AML-193 (cell line): ENCODE data around the gene RCL1.
A peak's percentile ranks its signal among the peaks of the same experiment; 100 is the strongest.
"Not testable (repeated sequence)": the region's sequence is repeated elsewhere in the genome, so short reads cannot be mapped to it uniquely, and the experiment has no call there.

Experiments used
- DNase-seq, 2 experiments: peaks; one replicate each; lab custom pipeline; 2025; lab: John Stamatoyannopoulos, UW

RCL1 gene

GRCh38 chr9:4783191-4783590, 9.6 kb upstream of the RCL1 start:
- DNase-seq, result not testable (repeated sequence)

GRCh38 chr9:4784403-4784802, 8.3 kb upstream of the RCL1 start:
- no peak for DNase-seq

- DNase-seq, result no peak
Measured at GRCh38 chr9:4786599-4786998, 6.1 kb upstream of the RCL1 start.

GRCh38 chr9:4787876-4788275, 4.9 kb upstream of the RCL1 start:
- no peak for DNase-seq

GRCh38 chr9:4788703-4789102, 4.0 kb upstream of the RCL1 start:
- no peak for DNase-seq

GRCh38 chr9:4792054-4792571, 631 bp upstream of the RCL1 start:
- DNase-seq, result no peak

- DNase-seq, result no peak
Measured at GRCh38 chr9:4793459-4794395, 983 bp downstream of the RCL1 start.

GRCh38 chr9:4794691-4795090, 1.9 kb downstream of the RCL1 start:
- DNase-seq, result no peak

GRCh38 chr9:4795108-4795507, 2.4 kb downstream of the RCL1 start:
- DNase-seq, result not testable (repeated sequence)

- no peak for DNase-seq
Measured at GRCh38 chr9:4796530-4796929, 3.8 kb downstream of the RCL1 start.

GRCh38 chr9:4796988-4797853, 4.5 kb downstream of the RCL1 start:
- DNase-seq, result peak; percentile 41 to 49

GRCh38 chr9:4797854-4798150, 5.1 kb downstream of the RCL1 start:
- peak; percentile 28 to 29 for DNase-seq

- no peak for DNase-seq
Measured at GRCh38 chr9:4798281-4799032, 5.7 kb downstream of the RCL1 start.

- DNase-seq, result no peak
Measured at GRCh38 chr9:4799033-4799430, 6.3 kb downstream of the RCL1 start.

- no peak for DNase-seq
Measured at GRCh38 chr9:4799775-4800174, 7.0 kb downstream of the RCL1 start.

GRCh38 chr9:4801156-4801555, 8.4 kb downstream of the RCL1 start:
- DNase-seq, result no peak

- no peak for DNase-seq
Measured at GRCh38 chr9:4803670-4804530, 11.2 kb downstream of the RCL1 start.

- no peak for DNase-seq
Measured at GRCh38 chr9:4804531-4805016, 11.8 kb downstream of the RCL1 start.

- DNase-seq, result no peak
Measured at GRCh38 chr9:4805191-4805918, 12.6 kb downstream of the RCL1 start.

- DNase-seq, result no peak
Measured at GRCh38 chr9:4810565-4810964, 17.8 kb downstream of the RCL1 start.
